OCI-LY7 (cell line): ENCODE results near the gene MICAL3. TPM values are rescaled to one million over a fixed set of nuclear protein-coding genes. Genes with fewer than 3 reads are reported as not detected.

Experiments used
- BruUV-seq: library from RNA; stranded (reverse); fragments of 400-500 nt; replicated peaks from 2 replicates; lab custom pipeline; 2021; lab: Mats Ljungman, UMichigan
- CTCF ChIA-PET: fragments of 300-600 bp; sonication (Branson Sonifier 250); formaldehyde crosslinking; loops from one replicate; lab custom pipeline; 2022; ENCODE audit warnings: antibody characterized with exemption; ENCODE audit not compliant: unreplicated experiment; lab: Charles Lee
- POLR2A ChIA-PET: fragments of 300-600 bp; sonication (Branson Sonifier 250); formaldehyde crosslinking; loops from one replicate; lab custom pipeline; 2022; ENCODE audit warnings: antibody characterized with exemption; lab: Charles Lee
- DNase-seq: peaks from one replicate; pipeline ENCODE4 v3.0.0-alpha.2; 2015; ENCODE audit warnings: low spot score
- H2AFZ ChIP-seq: fragments of 200-600 bp; sonication (generic), shearing (Covaris generic); 2 replicates; pipeline ENCODE4 v1.6.1; 2014; ENCODE audit warnings: mild to moderate bottlenecking, antibody characterized with exemption, low read length, moderate library complexity
- H3K27ac ChIP-seq: fragments of 200-600 bp; sonication (generic); 2 replicates; pipeline ENCODE4 v1.5.1; 2014; ENCODE audit warnings: mixed run types, low read depth, mild to moderate bottlenecking, moderate library complexity, low read length, inconsistent platforms; ENCODE audit not compliant: poor library complexity, severe bottlenecking
- H3K36me3 ChIP-seq: fragments of 200-600 bp; sonication (generic); 2 replicates; pipeline ENCODE4 v1.6.1; 2014; ENCODE audit warnings: mild to moderate bottlenecking, antibody characterized with exemption, low read length, moderate library complexity, mixed read lengths; ENCODE audit not compliant: insufficient read depth
- H3K4me1 ChIP-seq: fragments of 200-600 bp; sonication (generic); 2 replicates; pipeline ENCODE4 v1.5.1; 2014; ENCODE audit warnings: mild to moderate bottlenecking, low read length; ENCODE audit not compliant: insufficient read depth, poor library complexity, severe bottlenecking
- H3K4me2 ChIP-seq: fragments of 200-600 bp; sonication (generic); 2 replicates; pipeline ENCODE4 v1.6.1; 2014; ENCODE audit warnings: mild to moderate bottlenecking, low read length
- H3K4me3 ChIP-seq: fragments of 200-600 bp; sonication (generic); 2 replicates; pipeline ENCODE4 v1.5.1; 2014; ENCODE audit warnings: mild to moderate bottlenecking, low read depth, low read length; ENCODE audit not compliant: poor library complexity, severe bottlenecking
- H3K79me2 ChIP-seq: fragments of 200-600 bp; sonication (generic); 2 replicates; pipeline ENCODE4 v1.6.1; 2016; ENCODE audit warnings: low read depth, mild to moderate bottlenecking, low read length, moderate library complexity, mixed read lengths; ENCODE audit not compliant: insufficient read depth
- H3K9me2 ChIP-seq: fragments of 200-600 bp; sonication (generic); 2 replicates; pipeline ENCODE4 v1.6.1; 2016; ENCODE audit warnings: mild to moderate bottlenecking, low read length, mixed read lengths; ENCODE audit not compliant: insufficient read depth
- H3K9me3 ChIP-seq: fragments of 200-600 bp; sonication (generic); 2 replicates; pipeline ENCODE4 v1.6.1; 2014; ENCODE audit warnings: mild to moderate bottlenecking, mixed run types, low read length, mixed read lengths
- H4K20me1 ChIP-seq: fragments of 200-600 bp; sonication (generic); 2 replicates; pipeline ENCODE4 v1.6.1; 2014; ENCODE audit warnings: mild to moderate bottlenecking, antibody characterized with exemption, low read length, moderate library complexity, mixed read lengths; ENCODE audit not compliant: insufficient read depth
- EZH2phosphoT487 ChIP-seq: fragments of 200-600 bp; sonication (generic); IDR thresholded peaks from 2 replicates; pipeline ENCODE4 v1.6.1; 2018; ENCODE audit warnings: low read depth, borderline replicate concordance, mild to moderate bottlenecking, mixed run types, antibody characterized with exemption, low read length, moderate library complexity, mixed read lengths
- intact Hi-C: fragments of 100-400 bp; cut with micrococcal nuclease; formaldehyde crosslinking; loops from one replicate; pipeline ENCODE4 v1.10.0; 2022; ENCODE audit not compliant: unreplicated experiment
- total RNA-seq, 2 experiments: library from RNA; depleted of rRNA in 1 of 2; stranded (reverse); fragments of >200 nt in 1 of 2; shearing (Covaris generic) in 1 of 2; gene quantifications; 2 replicates each; pipeline ENCODE4 v1.2.3, GENCODE V29; 2014 to 2022
- TF ChIP-seq, protein P1 (sequence below): fragments of 200-600 bp; sonication (generic); conservative IDR thresholded peaks from 2 replicates; pipeline ENCODE4 v1.5.1; 2014; ENCODE audit warnings: mild to moderate bottlenecking, antibody characterized with exemption, low read length, moderate library complexity, mixed read lengths

The MICAL3 gene
- total RNA-seq, 2 experiments from 2014 or later, result 80.9 to 210 TPM

DNA sequence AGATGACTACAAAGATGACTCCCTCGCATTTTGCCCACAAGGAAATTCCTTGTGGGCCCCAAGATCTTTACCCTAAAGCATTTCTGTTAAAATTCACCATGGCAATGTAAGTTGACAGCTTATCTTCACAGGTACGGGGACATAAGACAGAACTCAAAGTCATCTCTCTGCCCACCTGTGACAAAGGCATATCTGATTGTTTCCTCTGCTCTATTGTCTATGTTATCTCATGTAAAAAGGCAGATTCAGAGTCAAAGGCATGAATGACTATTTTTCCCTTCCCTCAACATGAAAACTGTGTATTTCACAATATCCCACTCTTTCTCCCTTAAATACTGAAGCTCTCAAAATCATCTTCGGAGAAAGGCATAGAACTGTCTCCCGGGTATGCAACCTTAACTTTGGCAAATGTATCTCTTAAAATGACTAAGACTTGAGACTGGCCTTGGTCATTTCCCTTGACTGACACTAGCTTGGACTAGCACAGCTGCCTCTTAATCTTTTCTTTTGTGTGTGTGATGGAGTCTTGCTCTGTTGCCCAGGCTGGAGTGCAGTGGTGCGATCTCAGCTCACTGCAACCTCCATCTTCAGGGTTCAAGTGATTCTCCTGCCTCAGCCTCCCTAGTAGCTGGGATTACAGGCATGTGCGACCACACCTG, 103.2 kb downstream of the MICAL3 start:
- H4K20me1 ChIP-seq, result peaks cover 43% of the 10 kb centered on the region
- H2AFZ ChIP-seq, result no peak overlapping the region
- ChIA-PET CTCF (interaction anchor here (1.1 kb wide), 1 partner anchor 155 kb away, joined by 3 read pairs; no protein-coding TSS in a partner anchor), POLR2A (no interaction called here)
- TF ChIP-seq EZH2phosphoT487, result no peak
- TF ChIP-seq, protein P1, sequence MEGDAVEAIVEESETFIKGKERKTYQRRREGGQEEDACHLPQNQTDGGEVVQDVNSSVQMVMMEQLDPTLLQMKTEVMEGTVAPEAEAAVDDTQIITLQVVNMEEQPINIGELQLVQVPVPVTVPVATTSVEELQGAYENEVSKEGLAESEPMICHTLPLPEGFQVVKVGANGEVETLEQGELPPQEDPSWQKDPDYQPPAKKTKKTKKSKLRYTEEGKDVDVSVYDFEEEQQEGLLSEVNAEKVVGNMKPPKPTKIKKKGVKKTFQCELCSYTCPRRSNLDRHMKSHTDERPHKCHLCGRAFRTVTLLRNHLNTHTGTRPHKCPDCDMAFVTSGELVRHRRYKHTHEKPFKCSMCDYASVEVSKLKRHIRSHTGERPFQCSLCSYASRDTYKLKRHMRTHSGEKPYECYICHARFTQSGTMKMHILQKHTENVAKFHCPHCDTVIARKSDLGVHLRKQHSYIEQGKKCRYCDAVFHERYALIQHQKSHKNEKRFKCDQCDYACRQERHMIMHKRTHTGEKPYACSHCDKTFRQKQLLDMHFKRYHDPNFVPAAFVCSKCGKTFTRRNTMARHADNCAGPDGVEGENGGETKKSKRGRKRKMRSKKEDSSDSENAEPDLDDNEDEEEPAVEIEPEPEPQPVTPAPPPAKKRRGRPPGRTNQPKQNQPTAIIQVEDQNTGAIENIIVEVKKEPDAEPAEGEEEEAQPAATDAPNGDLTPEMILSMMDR, result no peak
- H3K9me2 ChIP-seq, result no peaks in the 10 kb centered on the region
- H3K27ac ChIP-seq, result no peak overlapping the region
- peaks cover 30% of the 10 kb centered on the region for H3K36me3 ChIP-seq
- H3K79me2 ChIP-seq, result peaks cover 100% of the 10 kb centered on the region
- H3K4me1 ChIP-seq, result peaks cover 75% of the 10 kb centered on the region
- intact Hi-C loops, result loop anchor here (5.0 kb wide), 1 partner anchor 71 kb away; no protein-coding TSS in a partner anchor
- no peak for DNase-seq
- no TSS peak for BruUV-seq
- H3K4me3 ChIP-seq, result no peak overlapping the region
- H3K4me2 ChIP-seq, result no peak overlapping the region
- H3K9me3 ChIP-seq, result no peaks in the 10 kb centered on the region

DNA sequence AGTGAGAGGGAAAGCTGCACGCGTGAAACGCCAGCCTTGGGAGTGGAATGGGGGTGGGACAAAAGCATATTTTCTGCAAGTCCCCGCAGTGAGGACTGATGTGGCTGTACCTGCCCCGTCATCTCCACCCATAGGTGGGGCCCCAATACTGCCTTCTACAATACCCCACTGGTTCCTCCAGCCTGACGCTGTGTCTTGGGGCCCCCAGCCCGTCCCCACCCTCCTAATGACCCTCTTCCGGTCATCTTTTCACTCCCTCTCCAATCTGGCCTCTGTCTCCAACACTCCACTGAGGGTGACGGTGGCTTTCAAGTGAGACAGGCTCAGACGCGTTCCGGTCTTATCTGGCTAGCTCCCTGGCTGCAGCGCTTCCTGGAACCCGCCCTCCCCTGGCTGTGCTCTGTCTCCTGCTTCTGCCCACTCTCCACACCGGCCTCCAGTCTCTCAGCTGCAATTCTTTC, 104.2 kb downstream of the MICAL3 start:
- H3K27ac ChIP-seq, result no peak overlapping the region
- no peaks in the 10 kb centered on the region for H3K9me3 ChIP-seq
- no peak for TF ChIP-seq EZH2phosphoT487
- TF ChIP-seq, protein P1, result no peak
- no peak overlapping the region for H3K4me3 ChIP-seq
- CTCF ChIA-PET, result no interaction called here
- no peak for DNase-seq
- H2AFZ ChIP-seq, result no peak overlapping the region
- no TSS peak for BruUV-seq
- H3K4me2 ChIP-seq, result 0 out of 2 replicates have a peak overlapping the region, but pooled peaks have one; percentile 3
- no peaks in the 10 kb centered on the region for H3K9me2 ChIP-seq
- peaks cover 69% of the 10 kb centered on the region for H3K4me1 ChIP-seq
- intact Hi-C loops, result loop anchor here (5.0 kb wide), 1 partner anchor 72 kb away; no protein-coding TSS in a partner anchor
- peaks cover 34% of the 10 kb centered on the region for H4K20me1 ChIP-seq
- peaks cover 100% of the 10 kb centered on the region for H3K79me2 ChIP-seq
- POLR2A ChIA-PET, result no interaction called here
- peaks cover 23% of the 10 kb centered on the region for H3K36me3 ChIP-seq
